ENCODE measurements around the gene GARIN3.

Gene GARIN3

GRCh38 chr5:157142317-157143126, 23.5 kb downstream of the GARIN3 start, which contains the start of gene MED7:
Gene MED7 (minus strand): TSS chr5:157142865. CDS start chr5:157139431, 3,434 bp downstream.
- DNase-seq = peak; percentile 88

- no peak for DNase-seq
Observed at GRCh38 chr5:157137691-157138090, 28.4 kb downstream of the GARIN3 start.

GRCh38 chr5:157132281-157132612, 33.8 kb downstream of the GARIN3 start:
- no peak for DNase-seq

GRCh38 chr5:157130925-157131324, 35.1 kb downstream of the GARIN3 start:
- DNase-seq = no peak

GRCh38 chr5:157121709-157122108, 44.4 kb downstream of the GARIN3 start:
- DNase-seq = no peak

GRCh38 chr5:157120102-157120501, 46.0 kb downstream of the GARIN3 start:
- no peak for DNase-seq

GRCh38 chr5:157116483-157116954, 49.5 kb downstream of the GARIN3 start:
- no peak for DNase-seq

GRCh38 chr5:157115502-157115901, 50.6 kb downstream of the GARIN3 start:
- no peak for DNase-seq

GRCh38 chr5:157115012-157115411, 51.1 kb downstream of the GARIN3 start:
- no peak for DNase-seq

GRCh38 chr5:157113002-157113401, 53.1 kb downstream of the GARIN3 start:
- no peak for DNase-seq
